ENCODE results near the gene PLA2G2D. TPM values are rescaled to one million over a fixed set of nuclear protein-coding genes. Genes with fewer than 3 reads are reported as not detected.

Gene PLA2G2D
- total and polyA plus RNA-seq, 9 of the 15 experiments (the other 6 are each of a cell fraction or from before 2014, with no cell fraction given): not detected

GRCh38 chr1:20164694-20165202 is 45.4 kb upstream of the PLA2G2D start:
- H3K9me3 ChIP-seq (replicated peaks; ENCODE audit: control insufficient read depth, insufficient read depth, low read depth, low read length): peaks cover 9% of the 10 kb centered on the region
- no peak for FAIRE-seq
- no peaks in the 10 kb centered on the region for H3K9me1 ChIP-seq (ENCODE audit: control insufficient read depth, insufficient read depth, low read length)
- in situ Hi-C loops (cut with MboI): no loop called here
- H4K20me1 ChIP-seq (replicated peaks; ENCODE audit: control insufficient read depth, insufficient read depth, low read length): no peaks in the 10 kb centered on the region
- no TSS peak for BruUV-seq (replicated peaks)
- H3K36me3 ChIP-seq (ENCODE audit: control insufficient read depth, insufficient read depth, low read length): no peaks in the 10 kb centered on the region
- H3K79me2 ChIP-seq (ENCODE audit: control insufficient read depth, insufficient read depth, low read length): no peaks in the 10 kb centered on the region
- H3K9ac ChIP-seq (ENCODE audit: insufficient read depth in 1 of 2, low read depth in 2 of 2, low read length in 2 of 2): no peak overlapping the region
- intact Hi-C loops (cut with micrococcal nuclease): loop anchor here (2.0 to 5.0 kb wide), 4 partner anchors 20 to 328 kb away; no protein-coding TSS in a partner anchor
- ChIA-PET CTCF (ENCODE audit: low intra/inter-chr PET ratio) (interaction anchor here (0.6 kb wide), 1 partner anchor 64 kb away, joined by 3 read pairs; no protein-coding TSS in a partner anchor), POLR2A (no interaction called here)
- H3K27me3 ChIP-seq (ENCODE audit: control insufficient read depth in 2 of 2, insufficient read depth in 2 of 2, low read length in 2 of 2): peaks cover 0 to 19% of the 10 kb centered on the region in 2 experiments; a peak in 3 of 5 replicates
- no peak for ATAC-seq
- TF ChIP-seq ZNF146 (CRISPR knock-in tag; IDR thresholded peaks at IDR 0.05; ENCODE audit: unreplicated experiment) (no peak), MCM3 (IDR thresholded peaks at IDR 0.05) (no peak), GABPA (tag; conservative IDR thresholded peaks at IDR 0.05; ENCODE audit: low read depth) (peak; percentile 24; the same call in 1 of the 2 replicates), XRCC4 (IDR thresholded peaks at IDR 0.05; ENCODE audit: extremely low read depth, insufficient read depth, insufficient read length) (no peak), CTCF (IDR thresholded peaks at IDR 0.05 in 2 of 3, conservative IDR thresholded peaks at IDR 0.05 in 1 of 3; ENCODE audit: insufficient read depth in 2 of 3, low read depth in 1 of 3, low read length in 3 of 3) (peak in 1 of 3 experiments; percentile 14; a peak in 1 of 6 replicates), JUND (IDR thresholded peaks at IDR 0.05; ENCODE audit: borderline replicate concordance, low read depth, low read length) (no peak), JUND (tag; IDR thresholded peaks at IDR 0.05; ENCODE audit: borderline replicate concordance, low read depth, low read length) (no peak), ETV1 (tag; conservative IDR thresholded peaks at IDR 0.05; ENCODE audit: low read depth) (peak; percentile 42; the same call in 1 of the 2 replicates), FOXK2 (conservative IDR thresholded peaks at IDR 0.05 in 1 of 2, IDR thresholded peaks at IDR 0.05 in 1 of 2; ENCODE audit: low read depth in 2 of 2) (no peak), NFIC (IDR thresholded peaks at IDR 0.05) (peak; percentile 32; the same call in 1 of the 2 replicates), THRAP3 (IDR thresholded peaks at IDR 0.05; ENCODE audit: borderline replicate concordance) (no peak), GTF2F1 (IDR thresholded peaks at IDR 0.05; ENCODE audit: low read depth, low read length) (no peak), HMBOX1 (IDR thresholded peaks at IDR 0.05) (no peak), ZBTB1 (CRISPR knock-in tag; IDR thresholded peaks at IDR 0.05; ENCODE audit: borderline replicate concordance, low read depth) (no peak), ID3 (CRISPR knock-in tag; IDR thresholded peaks at IDR 0.05) (no peak), ID3 (tag; IDR thresholded peaks at IDR 0.05) (no peak), POU5F1 (IDR thresholded peaks at IDR 0.05; ENCODE audit: borderline replicate concordance, low read depth, low read length, partially characterized antibody) (no peak), U2AF2 (optimal IDR thresholded peaks at IDR 0.05; ENCODE audit: low read depth, low read length) (no peak), PYGO2 (tag; IDR thresholded peaks at IDR 0.05) (no peak)
- no peak overlapping the region for H2AFZ ChIP-seq (ENCODE audit: low read depth, low read length)
- no peak for DNase-seq (ENCODE audit: extremely low read depth in 1 of 4, low spot score in 3 of 4)
- H3K4me3 ChIP-seq: no peak overlapping the region
- peaks cover 0 to 6% of the 10 kb centered on the region in 2 experiments; a peak in 2 of 5 replicates for H3K4me1 ChIP-seq (replicated peaks in 1 of 2; ENCODE audit: control insufficient read depth in 2 of 2, insufficient read depth in 2 of 2, low read length in 2 of 2)
- 7% methylated on average over 15 of the region's 15 CpGs for WGBS (ENCODE audit: insufficient coverage, low coverage, missing lambda C conversion rate)
- no peak overlapping the region for H3K4me2 ChIP-seq (ENCODE audit: insufficient read depth, low read length)
- no peak overlapping the region for H3K27ac ChIP-seq (ENCODE audit: extremely low read depth, low read depth, low read length)
